ENCODE measurements around the gene LRRD1. TPM values are rescaled to one million over a fixed set of nuclear protein-coding genes. Genes with fewer than 3 reads are reported as not detected.

LRRD1 gene
- total and polyA plus RNA-seq, 2 of the 8 experiments (the other 6 are each of a cell fraction or from before 2014, with no cell fraction given), result not detected

- Histone ChIP-seq H4K91ac (replicated peaks; ENCODE audit: insufficient read length, low read length) (no peak overlapping the region), H2BK20ac (ENCODE audit: low read length) (no peak overlapping the region), H2BK5ac (ENCODE audit: low read depth, low read length) (no peak overlapping the region), H3K9me3 (ENCODE audit: insufficient read depth in 2 of 2, low read depth in 1 of 2, low read length in 1 of 2) (peaks cover 0 to 2% of the 10 kb centered on the region in 2 experiments; a peak in 1 of 4 replicates), H2BK15ac (ENCODE audit: low read length) (no peak overlapping the region), H3K4me3 (ENCODE audit: extremely low read depth in 1 of 4, insufficient read depth in 2 of 4, low read depth in 3 of 4, low read length in 4 of 4) (no peak overlapping the region), H2BK120ac (replicated peaks; ENCODE audit: low read depth, low read length) (no peak overlapping the region), H3K23ac (ENCODE audit: insufficient read length) (no peak overlapping the region), H4K20me1 (replicated peaks in 1 of 2; ENCODE audit: control insufficient read depth in 1 of 2, insufficient read depth in 2 of 2, low read length in 2 of 2) (no peaks in the 10 kb centered on the region), H3K23me2 (ENCODE audit: low read depth, low read length) (no peaks in the 10 kb centered on the region), H3K4me2 (ENCODE audit: insufficient read depth in 1 of 2, low read depth in 2 of 2, low read length in 2 of 2) (no peak overlapping the region), H3K79me1 (ENCODE audit: low read depth, low read length) (no peaks in the 10 kb centered on the region), H3K18ac (ENCODE audit: extremely low read depth, low read length) (no peak overlapping the region), H3K36me3 (ENCODE audit: control insufficient read depth in 2 of 4, insufficient read depth in 4 of 4, low read length in 3 of 4) (peaks cover 0 to 37% (median 9%) of the 10 kb centered on the region in 4 experiments; a peak in 6 of 8 replicates), H3K79me2 (ENCODE audit: control insufficient read depth in 1 of 2, insufficient read depth in 2 of 2, low read length in 2 of 2) (no peaks in the 10 kb centered on the region), H4K8ac (ENCODE audit: extremely low read depth, insufficient read depth, low read length) (no peak overlapping the region), H3K56ac (replicated peaks; ENCODE audit: insufficient read length, low read depth, low read length) (no peak overlapping the region), H2AFZ (ENCODE audit: low read length) (no peak overlapping the region), H3K4ac (replicated peaks; ENCODE audit: insufficient read length, low read depth, low read length) (no peak overlapping the region), H2BK12ac (ENCODE audit: low read depth, low read length) (no peak overlapping the region), H2AK5ac (ENCODE audit: low read depth, low read length) (no peak overlapping the region), H3K14ac (ENCODE audit: insufficient read length) (no peak overlapping the region), H3K4me1 (replicated peaks in 1 of 4; ENCODE audit: control insufficient read depth in 3 of 4, insufficient read depth in 4 of 4, low read length in 3 of 4) (no peaks in the 10 kb centered on the region), H3K9ac (replicated peaks in 1 of 4; ENCODE audit: extremely low read depth in 1 of 4, low read depth in 3 of 4, low read length in 3 of 4) (no peak overlapping the region), H4K5ac (ENCODE audit: insufficient read length, low read depth, low read length) (no peak overlapping the region), H3K27me3 (replicated peaks in 1 of 4; ENCODE audit: control insufficient read depth in 3 of 4, extremely low read depth in 1 of 4, insufficient read depth in 3 of 4, low read length in 3 of 4) (no peaks in the 10 kb centered on the region), H3K27ac (ENCODE audit: low read depth, low read length) (no peak overlapping the region)
- POLR2A ChIA-PET (ENCODE audit: partially characterized antibody), result interaction anchor here (0.8 kb wide), 1 partner anchor 18 kb away, joined by 3 read pairs; the partner anchor contains the start of genes ANKIB1 and KRIT1
- TF ChIP-seq KDM5A (IDR thresholded peaks at IDR 0.05; ENCODE audit: low read length) (no peak), BACH1 (IDR thresholded peaks at IDR 0.05; ENCODE audit: low read length) (no peak), RFX5 (IDR thresholded peaks at IDR 0.05; ENCODE audit: borderline replicate concordance, low read depth, low read length) (no peak), NANOG (IDR thresholded peaks at IDR 0.05; ENCODE audit: insufficient read depth, low read depth, low read length, poor library complexity, severe bottlenecking) (no peak), KDM1A (IDR thresholded peaks at IDR 0.05; ENCODE audit: borderline replicate concordance, low read length) (no peak), CEBPB (IDR thresholded peaks at IDR 0.05; ENCODE audit: low read depth, low read length) (no peak), RNF2 (IDR thresholded peaks at IDR 0.05; ENCODE audit: borderline replicate concordance, low read depth, low read length, missing control alignments, poor library complexity, severe bottlenecking) (no peak), ZNF274 (IDR thresholded peaks at IDR 0.05; ENCODE audit: borderline replicate concordance, extremely low read depth, low read length) (no peak), ASH2L (IDR thresholded peaks at IDR 0.05; ENCODE audit: low read length) (no peak), RAD21 (IDR thresholded peaks at IDR 0.05 in 1 of 2, conservative IDR thresholded peaks at IDR 0.05 in 1 of 2; ENCODE audit: low read depth in 2 of 2, low read length in 2 of 2) (no peak), POU5F1 (IDR thresholded peaks at IDR 0.05; ENCODE audit: low read depth, low read length) (no peak), MAX (IDR thresholded peaks at IDR 0.05) (no peak), POLR2A (IDR thresholded peaks at IDR 0.05; ENCODE audit: control extremely low read depth in 1 of 2, low read depth in 2 of 2, low read length in 2 of 2) (no peak)
- CTCF ChIA-PET (ENCODE audit: partially characterized antibody), result interaction anchor here (1.4 kb wide), 1 partner anchor 102 kb away, joined by 3 read pairs; no protein-coding TSS in a partner anchor
- FAIRE-seq, result no peak
- 93% methylated on average over 2 of the region's 2 CpGs; no CpG with 5 or more reads in 1 of the 2 experiments for WGBS, 2 experiments (ENCODE audit: extremely low coverage in 1 of 2, insufficient coverage in 1 of 2, insufficient read length in 1 of 2, insufficient replicate concordance in 2 of 2, low coverage in 1 of 2, low lambda C conversion rate in 2 of 2, missing lambda C conversion rate in 1 of 2)
- no peak for DNase-seq (ENCODE audit: low read depth in 1 of 2, low spot score in 2 of 2)
These were observed 49.2 kb upstream of the LRRD1 start for GRCh38 chr7:92228100-92228499.
